B cell (primary cell): Measurements from ENCODE around the gene JMJD6.

Experiments used
- EZH2 ChIP-seq: IDR thresholded peaks from 2 replicates; pipeline ENCODE4 v1.6.1; 2012; ENCODE audit warnings: borderline replicate concordance, low read depth, mild to moderate bottlenecking, moderate library complexity, low read length; ENCODE audit not compliant: insufficient read depth, poor library complexity, severe bottlenecking
- TF ChIP-seq, protein P1 (sequence below): fragments of 200-600 bp; IDR thresholded peaks from one replicate; pipeline ENCODE4 v1.8.0; 2022; ENCODE audit warnings: antibody characterized with exemption, mild to moderate bottlenecking

DNA sequence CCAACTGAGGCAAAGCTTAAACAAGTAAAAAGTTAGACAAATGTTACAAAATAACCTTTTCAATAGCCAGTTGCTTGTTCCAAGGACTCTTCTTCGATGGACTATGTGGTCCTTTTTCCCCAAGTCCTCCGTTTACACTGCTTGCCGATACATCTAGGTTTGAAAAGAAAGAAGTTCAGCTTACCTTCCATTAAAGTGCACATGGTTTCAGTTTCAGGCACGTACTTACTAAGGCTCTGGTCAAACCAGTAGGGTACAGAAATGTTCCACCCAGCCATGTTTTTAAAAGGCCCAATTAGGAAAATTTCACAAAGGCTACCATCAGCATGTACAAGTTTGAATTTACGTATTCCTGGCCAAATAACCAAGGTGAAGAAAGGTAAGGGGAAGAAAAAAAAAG lies 8.6 kb upstream of the JMJD6 start:
- TF ChIP-seq, protein P1, sequence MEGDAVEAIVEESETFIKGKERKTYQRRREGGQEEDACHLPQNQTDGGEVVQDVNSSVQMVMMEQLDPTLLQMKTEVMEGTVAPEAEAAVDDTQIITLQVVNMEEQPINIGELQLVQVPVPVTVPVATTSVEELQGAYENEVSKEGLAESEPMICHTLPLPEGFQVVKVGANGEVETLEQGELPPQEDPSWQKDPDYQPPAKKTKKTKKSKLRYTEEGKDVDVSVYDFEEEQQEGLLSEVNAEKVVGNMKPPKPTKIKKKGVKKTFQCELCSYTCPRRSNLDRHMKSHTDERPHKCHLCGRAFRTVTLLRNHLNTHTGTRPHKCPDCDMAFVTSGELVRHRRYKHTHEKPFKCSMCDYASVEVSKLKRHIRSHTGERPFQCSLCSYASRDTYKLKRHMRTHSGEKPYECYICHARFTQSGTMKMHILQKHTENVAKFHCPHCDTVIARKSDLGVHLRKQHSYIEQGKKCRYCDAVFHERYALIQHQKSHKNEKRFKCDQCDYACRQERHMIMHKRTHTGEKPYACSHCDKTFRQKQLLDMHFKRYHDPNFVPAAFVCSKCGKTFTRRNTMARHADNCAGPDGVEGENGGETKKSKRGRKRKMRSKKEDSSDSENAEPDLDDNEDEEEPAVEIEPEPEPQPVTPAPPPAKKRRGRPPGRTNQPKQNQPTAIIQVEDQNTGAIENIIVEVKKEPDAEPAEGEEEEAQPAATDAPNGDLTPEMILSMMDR = no peak
- no peak for TF ChIP-seq EZH2
